Tibial artery (tissue), 4 donors: Measurements from ENCODE around the gene MFF.
"Not testable (repeated sequence)": the region's sequence is repeated elsewhere in the genome, so short reads cannot be mapped to it uniquely, and the experiment has no call there.

Experiments used
- DNase-seq, 2 donors: peaks; one replicate each; pipeline ENCODE4 v3.0.0-alpha.2; 2019
- H3K27ac ChIP-seq, 2 donors: fragments of 200-600 bp; sonication (generic) in 1 of 2; 1 replicate in 1 of 2; 2 replicates in 1 of 2; pipeline ENCODE4 v1.5.1; 2018 to 2019; ENCODE audit warnings: mild to moderate bottlenecking in 1 of 2
- H3K27me3 ChIP-seq, 2 donors: fragments of 200-600 bp; sonication (generic) in 1 of 2; one replicate each; pipeline versions ENCODE4 v1.5.1 to v1.6.0; 2016 to 2019
- H3K36me3 ChIP-seq, 3 donors: fragments of 200-600 bp; sonication (generic) in 2 of 3; one replicate each; pipeline ENCODE4 v1.5.1; 2016 to 2019; ENCODE audit warnings: mild to moderate bottlenecking in 2 of 3
- H3K4me1 ChIP-seq, 4 donors: fragments of 200-600 bp; sonication (generic) in 2 of 4; 1 replicate in 3 of 4; 2 replicates in 1 of 4; pipeline ENCODE4 v1.5.1; 2016 to 2019
- H3K4me3 ChIP-seq, 2 donors: fragments of 200-600 bp; sonication (generic) in 1 of 2; 1 replicate in 1 of 2; 2 replicates in 1 of 2; pipeline ENCODE4 v1.5.1; 2018 to 2019; ENCODE audit warnings: mild to moderate bottlenecking in 2 of 2
- H3K9me3 ChIP-seq, 3 donors: fragments of 200-600 bp; sonication (generic) in 1 of 3; one replicate each; pipeline ENCODE4 v1.5.1; 2016 to 2019
- CTCF ChIP-seq, 2 experiments: fragments of 200-600 bp in 1 of 2; fragments of 450-650 bp in 1 of 2; IDR thresholded peaks; one replicate each; pipeline ENCODE4 v1.5.1; 2017 to 2019; ENCODE audit warnings: antibody characterized with exemption in 2 of 2, mild to moderate bottlenecking in 1 of 2, moderate library complexity in 1 of 2
- intact Hi-C: fragments of 100-400 bp; cut with DNase I; formaldehyde crosslinking; loops from one replicate; pipeline ENCODE4 v1.15.0; 2023; ENCODE audit warnings: low total_unique reads

Gene MFF

GRCh38 chr2:227377467-227378351 lies 52.7 kb downstream of the MFF start:
- Histone ChIP-seq H3K36me3 (no peaks in the 10 kb centered on the region), H3K27ac (no peak overlapping the region), H3K4me1 (no peaks in the 10 kb centered on the region), H3K27me3 (peaks cover 0 to 4% of the 10 kb centered on the region in 2 donors), H3K4me3 (no peak overlapping the region), H3K9me3 (no peaks in the 10 kb centered on the region)
- DNase-seq, result no peak
- intact Hi-C loops, result no loop called here
- no peak for TF ChIP-seq CTCF (IDR thresholded peaks at IDR 0.05)

GRCh38 chr2:227378371-227378782 lies 53.3 kb downstream of the MFF start:
- no peaks in the 10 kb centered on the region for H3K4me1 ChIP-seq
- intact Hi-C loops, result no loop called here
- H3K36me3 ChIP-seq, result no peaks in the 10 kb centered on the region
- H3K27ac ChIP-seq, result no peak overlapping the region
- no peak for DNase-seq
- no peak overlapping the region for H3K4me3 ChIP-seq
- H3K9me3 ChIP-seq, result no peaks in the 10 kb centered on the region
- no peak for TF ChIP-seq CTCF (IDR thresholded peaks at IDR 0.05)
- H3K27me3 ChIP-seq, result peaks cover 0 to 4% of the 10 kb centered on the region in 2 donors

- no peak for DNase-seq
Measured at GRCh38 chr2:227379095-227379494, 54.0 kb downstream of the MFF start, which contains the start of gene TM4SF20. Gene TM4SF20 (minus strand): TSS chr2:227379306. CDS start chr2:227379268, 38 bp downstream.

GRCh38 chr2:227382241-227382835 lies 57.3 kb downstream of the MFF start:
- H3K9me3 ChIP-seq, H3K27me3 ChIP-seq, H3K4me1 ChIP-seq, intact Hi-C loops, DNase-seq, H3K27ac ChIP-seq, H3K4me3 ChIP-seq, H3K36me3 ChIP-seq: not testable (repeated sequence)

More at GRCh38 chr2:227379095-227379494, 54.0 kb downstream of the MFF start, which contains the start of gene TM4SF20:
- Histone ChIP-seq H3K27me3 (peaks cover 0 to 4% of the 10 kb centered on the region in 2 donors), H3K4me1 (no peaks in the 10 kb centered on the region), H3K36me3 (no peaks in the 10 kb centered on the region), H3K9me3 (no peaks in the 10 kb centered on the region), H3K4me3 (no peak within 1 kb of the TSS), H3K27ac (no peak within 1 kb of the TSS)
- TF ChIP-seq CTCF (IDR thresholded peaks at IDR 0.05), result no peak
- intact Hi-C loops, result no loop called here

- Histone ChIP-seq H3K27ac (no peak overlapping the region), H3K4me3 (no peak overlapping the region), H3K9me3 (no peaks in the 10 kb centered on the region), H3K4me1 (no peaks in the 10 kb centered on the region), H3K27me3 (peaks cover 0 to 4% of the 10 kb centered on the region in 2 donors), H3K36me3 (no peaks in the 10 kb centered on the region)
- TF ChIP-seq CTCF (IDR thresholded peaks at IDR 0.05), result no peak
- intact Hi-C loops, result no loop called here
- no peak for DNase-seq
Measured at GRCh38 chr2:227383686-227384085, 58.6 kb downstream of the MFF start.

- intact Hi-C loops, result no loop called here
- no peak for DNase-seq
- Histone ChIP-seq H3K36me3 (no peaks in the 10 kb centered on the region), H3K4me3 (no peak overlapping the region), H3K9me3 (no peaks in the 10 kb centered on the region), H3K4me1 (no peaks in the 10 kb centered on the region), H3K27ac (no peak overlapping the region), H3K27me3 (no peaks in the 10 kb centered on the region)
- no peak for TF ChIP-seq CTCF (IDR thresholded peaks at IDR 0.05)
Measured at GRCh38 chr2:227386630-227387029, 61.6 kb downstream of the MFF start.

GRCh38 chr2:227387583-227387982 lies 62.5 kb downstream of the MFF start, which contains the start of gene SCYGR1:
Gene SCYGR1 (minus strand): TSS chr2:227387949. CDS start chr2:227387949, 0 bp downstream.
- H3K4me1 ChIP-seq, intact Hi-C loops, DNase-seq, H3K9me3 ChIP-seq, H3K27ac ChIP-seq, H3K4me3 ChIP-seq, H3K36me3 ChIP-seq, H3K27me3 ChIP-seq: not testable (repeated sequence)
